ENCODE results near the gene DKK3. TPM values are rescaled to one million over a fixed set of nuclear protein-coding genes. Genes with fewer than 3 reads are reported as not detected.

DKK3 gene
- polyA plus RNA-seq, 1 donor from 2014 or later = 43.6 TPM

GRCh38 chr11:12019866-12020416 is 11.5 kb upstream of the DKK3 start:
- H3K4me3 ChIP-seq (ENCODE audit: low read length) = no peak overlapping the region
- TF ChIP-seq MXI1 (conservative IDR thresholded peaks at IDR 0.05; ENCODE audit: poor library complexity, severe bottlenecking) (no peak), POLR2AphosphoS5 (IDR thresholded peaks at IDR 0.05) (no peak), CTCF (IDR thresholded peaks at IDR 0.05; ENCODE audit: poor library complexity, severe bottlenecking) (no peak), SMC3 (conservative IDR thresholded peaks at IDR 0.05; ENCODE audit: poor library complexity) (no peak), RAD21 (conservative IDR thresholded peaks at IDR 0.05) (no peak), TAF1 (IDR thresholded peaks at IDR 0.05; ENCODE audit: low read depth) (no peak), EP300 (conservative IDR thresholded peaks at IDR 0.05; ENCODE audit: poor library complexity, severe bottlenecking) (no peak), EZH2 (IDR thresholded peaks at IDR 0.05; ENCODE audit: borderline replicate concordance, insufficient read depth, low read length, poor library complexity, severe bottlenecking) (no peak)
- TF ChIP-seq, protein P1, sequence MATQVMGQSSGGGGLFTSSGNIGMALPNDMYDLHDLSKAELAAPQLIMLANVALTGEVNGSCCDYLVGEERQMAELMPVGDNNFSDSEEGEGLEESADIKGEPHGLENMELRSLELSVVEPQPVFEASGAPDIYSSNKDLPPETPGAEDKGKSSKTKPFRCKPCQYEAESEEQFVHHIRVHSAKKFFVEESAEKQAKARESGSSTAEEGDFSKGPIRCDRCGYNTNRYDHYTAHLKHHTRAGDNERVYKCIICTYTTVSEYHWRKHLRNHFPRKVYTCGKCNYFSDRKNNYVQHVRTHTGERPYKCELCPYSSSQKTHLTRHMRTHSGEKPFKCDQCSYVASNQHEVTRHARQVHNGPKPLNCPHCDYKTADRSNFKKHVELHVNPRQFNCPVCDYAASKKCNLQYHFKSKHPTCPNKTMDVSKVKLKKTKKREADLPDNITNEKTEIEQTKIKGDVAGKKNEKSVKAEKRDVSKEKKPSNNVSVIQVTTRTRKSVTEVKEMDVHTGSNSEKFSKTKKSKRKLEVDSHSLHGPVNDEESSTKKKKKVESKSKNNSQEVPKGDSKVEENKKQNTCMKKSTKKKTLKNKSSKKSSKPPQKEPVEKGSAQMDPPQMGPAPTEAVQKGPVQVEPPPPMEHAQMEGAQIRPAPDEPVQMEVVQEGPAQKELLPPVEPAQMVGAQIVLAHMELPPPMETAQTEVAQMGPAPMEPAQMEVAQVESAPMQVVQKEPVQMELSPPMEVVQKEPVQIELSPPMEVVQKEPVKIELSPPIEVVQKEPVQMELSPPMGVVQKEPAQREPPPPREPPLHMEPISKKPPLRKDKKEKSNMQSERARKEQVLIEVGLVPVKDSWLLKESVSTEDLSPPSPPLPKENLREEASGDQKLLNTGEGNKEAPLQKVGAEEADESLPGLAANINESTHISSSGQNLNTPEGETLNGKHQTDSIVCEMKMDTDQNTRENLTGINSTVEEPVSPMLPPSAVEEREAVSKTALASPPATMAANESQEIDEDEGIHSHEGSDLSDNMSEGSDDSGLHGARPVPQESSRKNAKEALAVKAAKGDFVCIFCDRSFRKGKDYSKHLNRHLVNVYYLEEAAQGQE (IDR thresholded peaks at IDR 0.05; ENCODE audit: borderline replicate concordance) = no peak

DNA sequence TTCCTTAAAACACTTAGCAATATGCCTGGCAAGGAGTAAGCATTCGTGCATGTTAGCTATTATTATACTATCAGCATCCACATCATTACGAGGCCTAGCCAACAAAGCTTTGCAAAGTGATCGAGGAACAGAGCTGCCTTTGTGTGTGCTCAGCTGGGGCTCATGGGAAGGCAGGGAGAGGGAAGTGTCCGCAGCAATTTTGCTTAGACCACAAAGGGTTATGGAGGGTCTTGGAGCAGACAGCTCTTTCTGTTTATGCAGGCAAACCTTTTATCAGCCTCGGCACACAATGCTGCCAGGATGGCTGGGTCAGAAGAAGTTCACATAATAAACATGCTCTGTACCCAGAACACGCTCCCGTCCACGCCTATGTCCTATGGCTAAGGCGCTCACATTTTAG is 10.9 kb upstream of the DKK3 start:
- Histone ChIP-seq H3K4me2 (ENCODE audit: low read length) (no peak overlapping the region), H3K79me2 (replicated peaks; ENCODE audit: insufficient read depth, low read length) (no peaks in the 10 kb centered on the region), H3K36me3 (ENCODE audit: insufficient read depth, low read length) (no peaks in the 10 kb centered on the region), H3F3A (ENCODE audit: insufficient read depth, low read length, poor library complexity, severe bottlenecking) (no peaks in the 10 kb centered on the region), H3K9me2 (ENCODE audit: insufficient read depth, low read length) (no peaks in the 10 kb centered on the region), H3K27ac (ENCODE audit: low read length) (no peak overlapping the region), H2AFZ (ENCODE audit: low read depth, low read length) (no peak overlapping the region), H4K20me1 (ENCODE audit: insufficient read depth) (no peaks in the 10 kb centered on the region), H3K27me3 (ENCODE audit: insufficient read depth, low read depth, low read length) (no peaks in the 10 kb centered on the region), H3K4me3 (ENCODE audit: low read length) (no peak overlapping the region), H3K9me3 (ENCODE audit: low read length) (no peaks in the 10 kb centered on the region), H3K9ac (ENCODE audit: low read length) (no peak overlapping the region)
- TF ChIP-seq EZH2 (IDR thresholded peaks at IDR 0.05; ENCODE audit: borderline replicate concordance, insufficient read depth, low read length, poor library complexity, severe bottlenecking) = no peak
- no peak for TF ChIP-seq CTCF (IDR thresholded peaks at IDR 0.05; ENCODE audit: poor library complexity, severe bottlenecking)
- TF ChIP-seq POLR2AphosphoS5 (IDR thresholded peaks at IDR 0.05) = no peak
- no peak for TF ChIP-seq EP300 (conservative IDR thresholded peaks at IDR 0.05; ENCODE audit: poor library complexity, severe bottlenecking)
- TF ChIP-seq SMC3 (conservative IDR thresholded peaks at IDR 0.05; ENCODE audit: poor library complexity) = no peak
- TF ChIP-seq, protein P1 (IDR thresholded peaks at IDR 0.05; ENCODE audit: borderline replicate concordance) = no peak
- no peak for TF ChIP-seq TAF1 (IDR thresholded peaks at IDR 0.05; ENCODE audit: low read depth)
- TF ChIP-seq MXI1 (conservative IDR thresholded peaks at IDR 0.05; ENCODE audit: poor library complexity, severe bottlenecking) = no peak
- TF ChIP-seq RAD21 (conservative IDR thresholded peaks at IDR 0.05) = no peak

More at GRCh38 chr11:12019866-12020416, 11.5 kb upstream of the DKK3 start:
- no peaks in the 10 kb centered on the region for H3K27me3 ChIP-seq (ENCODE audit: insufficient read depth, low read depth, low read length)
- no peaks in the 10 kb centered on the region for H3K9me2 ChIP-seq (ENCODE audit: insufficient read depth, low read length)
- H4K20me1 ChIP-seq (ENCODE audit: insufficient read depth) = no peaks in the 10 kb centered on the region
- no peaks in the 10 kb centered on the region for H3K9me3 ChIP-seq (ENCODE audit: low read length)
- H2AFZ ChIP-seq (ENCODE audit: low read depth, low read length) = no peak overlapping the region
- H3F3A ChIP-seq (ENCODE audit: insufficient read depth, low read length, poor library complexity, severe bottlenecking) = no peaks in the 10 kb centered on the region
- H3K9ac ChIP-seq (ENCODE audit: low read length) = no peak overlapping the region
- H3K27ac ChIP-seq (ENCODE audit: low read length) = no peak overlapping the region
- no peaks in the 10 kb centered on the region for H3K79me2 ChIP-seq (replicated peaks; ENCODE audit: insufficient read depth, low read length)
- no peak overlapping the region for H3K4me2 ChIP-seq (ENCODE audit: low read length)
- H3K36me3 ChIP-seq (ENCODE audit: insufficient read depth, low read length) = no peaks in the 10 kb centered on the region

Data from neural cell (in vitro differentiated cells).